GM18505 (cell line): ENCODE data around the gene UBR2.
"Not testable (repeated sequence)": the region's sequence is repeated elsewhere in the genome, so short reads cannot be mapped to it uniquely, and the experiment has no call there.

Source experiments
- ATAC-seq: cut with Tn5 transposase; IDR thresholded peaks from one replicate; pipeline ENCODE4 v1.9.1; 2021; ENCODE audit not compliant: unreplicated experiment
- POLR2A ChIP-seq: IDR thresholded peaks from 4 replicates; pipeline ENCODE4 v1.6.1; 2011; ENCODE audit warnings: borderline replicate concordance; ENCODE audit not compliant: insufficient read depth, insufficient read length; ENCODE audit errors: extremely low read depth

Gene UBR2

DNA sequence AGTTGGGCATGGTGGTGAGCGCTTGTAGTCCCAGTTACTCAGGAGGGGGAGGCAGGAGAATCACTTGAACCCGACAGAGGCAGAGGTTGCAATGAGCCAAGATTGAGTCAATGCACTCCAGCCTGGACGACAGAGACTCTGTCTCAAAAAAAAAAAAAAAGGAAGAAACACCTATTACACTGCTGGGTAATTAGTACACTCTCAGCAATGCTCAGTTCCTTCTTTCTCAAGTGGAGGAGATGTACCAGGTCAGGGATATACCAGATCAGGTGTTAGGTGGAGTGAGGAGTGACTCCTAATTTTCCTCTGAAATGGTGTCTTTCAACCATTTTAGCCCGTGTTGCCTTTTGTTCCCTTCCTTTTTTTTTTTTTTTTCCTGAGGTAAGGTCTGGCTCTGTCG, 30.0 kb upstream of the UBR2 start:
- ATAC-seq = no peak
- no peak for TF ChIP-seq POLR2A

DNA sequence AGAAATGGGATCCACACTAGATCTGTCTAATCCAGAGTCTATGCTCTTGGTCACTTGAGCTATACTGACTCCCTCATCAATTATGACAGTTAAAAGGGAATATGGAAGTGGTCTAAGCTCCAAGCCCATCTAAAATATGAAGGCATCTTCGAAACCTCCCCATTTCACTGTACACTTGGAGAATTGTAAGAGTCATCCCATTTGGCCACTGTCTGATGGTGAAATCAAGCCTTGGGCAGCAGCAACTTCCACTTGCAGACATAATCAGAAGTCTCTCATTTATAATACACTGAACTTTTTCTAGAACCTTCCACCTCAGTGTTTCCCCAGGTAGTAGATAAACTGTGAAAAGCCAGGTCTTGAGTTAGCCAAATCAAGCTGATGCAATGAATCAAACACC, 26.3 kb upstream of the UBR2 start:
- ATAC-seq = no peak
- TF ChIP-seq POLR2A = no peak

GRCh38 chr6:42539135-42539534, 24.7 kb upstream of the UBR2 start:
- TF ChIP-seq POLR2A = no peak
- ATAC-seq = no peak

GRCh38 chr6:42545226-42545773, 18.5 kb upstream of the UBR2 start:
- no peak for ATAC-seq
- TF ChIP-seq POLR2A = no peak

- ATAC-seq = peak; percentile 88
Observed at GRCh38 chr6:42547407-42548329, 16.2 kb upstream of the UBR2 start.

DNA sequence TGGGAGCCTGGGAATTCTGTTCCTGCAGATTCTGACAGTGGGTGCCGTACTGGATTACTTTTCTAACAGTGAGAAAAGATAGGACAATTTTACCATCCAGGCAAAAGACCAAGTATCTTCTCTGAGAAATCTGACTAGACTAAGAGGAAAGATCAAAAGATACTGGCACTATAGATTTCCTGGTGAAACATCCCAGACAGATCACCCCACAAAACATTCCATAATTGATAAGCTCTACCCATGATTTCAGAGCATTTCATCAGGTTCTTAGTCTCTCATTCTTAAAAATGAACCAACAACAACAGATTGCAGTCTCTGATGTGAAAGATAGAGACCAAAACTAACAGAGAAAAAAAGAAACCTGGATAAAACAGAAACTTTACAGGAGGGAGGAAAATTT, 13.6 kb upstream of the UBR2 start:
- ATAC-seq = no peak
- no peak for TF ChIP-seq POLR2A

More at GRCh38 chr6:42547407-42548329, 16.2 kb upstream of the UBR2 start:
- TF ChIP-seq POLR2A = no peak

GRCh38 chr6:42551217-42551616, 12.6 kb upstream of the UBR2 start:
- ATAC-seq = no peak
- no peak for TF ChIP-seq POLR2A

DNA sequence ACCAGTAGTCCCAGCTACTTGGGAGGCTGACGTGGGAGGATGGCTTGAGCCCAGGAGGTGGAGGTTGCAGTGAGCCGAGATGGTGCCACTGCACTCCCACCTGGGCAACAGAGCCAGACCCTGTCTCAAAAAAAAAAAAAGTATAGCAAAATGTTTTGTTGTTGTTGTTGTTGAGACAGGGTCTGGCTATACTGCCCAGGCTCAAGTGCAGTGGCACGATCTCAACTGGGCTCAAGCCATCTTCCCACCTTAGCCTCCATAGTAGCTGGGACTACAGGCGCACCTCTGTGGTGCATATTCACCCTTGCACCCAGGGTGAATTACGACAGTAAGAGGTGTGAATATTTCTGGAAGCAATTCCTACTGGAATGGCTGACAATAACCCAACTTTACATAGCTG, 11.4 kb upstream of the UBR2 start:
- no peak for ATAC-seq
- TF ChIP-seq POLR2A = no peak

DNA sequence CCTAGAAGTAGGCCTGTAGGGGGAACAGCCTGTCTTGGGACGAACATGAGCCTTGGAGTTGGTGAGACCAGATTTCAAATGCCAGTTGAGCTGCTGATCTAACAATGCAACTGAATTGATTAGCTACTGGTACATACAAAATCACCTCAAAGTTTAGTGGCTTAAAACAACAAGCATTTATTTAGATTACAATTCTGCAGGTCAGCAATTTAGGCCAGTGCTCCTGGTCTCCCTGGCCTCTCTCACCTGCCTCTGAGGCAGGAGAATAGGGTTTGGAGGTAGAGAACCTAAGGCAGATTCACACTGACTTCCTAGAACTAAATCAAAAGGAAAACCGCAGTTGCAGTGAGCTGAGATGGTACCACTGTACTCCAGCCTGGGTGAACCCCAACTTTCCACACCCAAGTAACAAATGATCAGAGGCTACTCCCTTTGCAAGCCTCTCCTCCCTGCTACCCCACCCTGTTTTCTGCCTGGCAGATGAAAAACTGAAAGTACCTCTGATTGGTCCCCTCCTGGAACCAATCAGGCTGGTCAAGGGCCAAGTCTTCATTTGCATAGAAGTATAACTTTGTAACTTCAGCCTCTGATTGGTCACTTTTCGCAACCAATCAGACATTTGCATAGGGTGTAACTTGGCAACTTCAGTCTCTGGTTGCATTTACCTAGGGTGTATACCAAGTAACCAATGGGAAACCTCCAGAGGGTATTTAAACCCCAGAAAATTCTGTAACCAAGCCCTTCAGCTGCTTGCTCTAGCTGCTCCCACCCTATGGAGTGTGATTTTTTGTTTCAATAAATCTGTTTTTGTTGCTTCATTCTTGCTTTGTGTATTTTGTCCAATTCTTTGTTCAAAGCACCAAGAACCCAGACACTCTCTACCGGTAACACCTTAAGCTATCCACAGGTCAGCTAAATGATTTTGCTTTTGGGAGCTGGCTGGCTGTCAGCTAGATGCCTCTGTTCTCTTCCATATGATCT, 8.1 kb upstream of the UBR2 start:
- TF ChIP-seq POLR2A = no peak

DNA sequence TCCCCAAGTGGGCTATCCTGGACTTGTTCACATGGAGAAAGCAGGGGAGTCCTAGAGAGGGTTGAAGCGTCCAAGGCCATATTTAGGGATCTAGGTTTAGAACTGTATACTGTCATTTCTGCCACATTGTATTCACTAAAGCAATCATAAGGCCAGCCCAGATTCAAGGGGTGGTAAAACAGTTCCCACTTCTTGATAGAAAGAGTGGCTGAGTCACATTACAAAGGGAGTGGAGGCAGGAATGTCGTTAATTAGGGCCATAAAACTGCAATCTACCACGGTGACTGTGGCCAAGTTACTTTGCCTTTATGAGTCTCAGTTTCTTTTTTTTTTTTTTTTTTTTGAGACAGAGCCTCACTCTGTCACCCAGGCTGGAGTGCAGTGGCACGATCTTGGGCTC, 7.4 kb upstream of the UBR2 start:
- TF ChIP-seq POLR2A = no peak
- no peak for ATAC-seq

More for the DNA sequence above, 8.1 kb upstream of the UBR2 start:
- ATAC-seq = no peak

DNA sequence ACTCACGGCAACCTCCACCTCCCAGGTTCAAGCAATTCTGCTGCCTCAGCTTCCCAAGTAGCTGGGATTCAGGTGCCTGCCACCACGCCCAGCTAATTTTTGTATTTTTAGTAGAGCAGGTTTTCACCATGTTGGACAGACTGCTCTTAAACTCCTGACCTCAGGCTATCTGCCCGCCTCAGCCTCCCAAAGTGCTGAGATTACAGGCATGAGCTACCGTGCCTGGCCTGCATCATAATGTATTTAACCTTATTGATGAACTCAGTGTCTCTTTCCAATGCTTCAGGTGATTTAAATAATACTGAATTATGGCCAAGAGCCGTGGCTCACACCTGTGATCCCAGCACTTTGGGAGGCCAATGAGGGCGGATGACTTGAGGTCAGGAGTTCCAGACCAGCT, 4.6 kb upstream of the UBR2 start:
- ATAC-seq = not testable (repeated sequence)

GRCh38 chr6:42561986-42562385, 1.8 kb upstream of the UBR2 start:
- no peak for TF ChIP-seq POLR2A

GRCh38 chr6:42562788-42563405, 932 bp upstream of the UBR2 start:
- no peak for TF ChIP-seq POLR2A
- ATAC-seq = no peak

More at GRCh38 chr6:42561986-42562385, 1.8 kb upstream of the UBR2 start:
- no peak for ATAC-seq

- no peak for ATAC-seq
- no peak for TF ChIP-seq POLR2A
Observed at GRCh38 chr6:42564506-42564825, 637 bp downstream of the UBR2 start.
